DMS 273 (cell line): ENCODE results near the gene KCMF1.

Experiments used
- DNase-seq: peaks from one replicate; lab custom pipeline; 2025; ENCODE audit not compliant: unreplicated experiment; lab: John Stamatoyannopoulos, UW

KCMF1 gene

DNA sequence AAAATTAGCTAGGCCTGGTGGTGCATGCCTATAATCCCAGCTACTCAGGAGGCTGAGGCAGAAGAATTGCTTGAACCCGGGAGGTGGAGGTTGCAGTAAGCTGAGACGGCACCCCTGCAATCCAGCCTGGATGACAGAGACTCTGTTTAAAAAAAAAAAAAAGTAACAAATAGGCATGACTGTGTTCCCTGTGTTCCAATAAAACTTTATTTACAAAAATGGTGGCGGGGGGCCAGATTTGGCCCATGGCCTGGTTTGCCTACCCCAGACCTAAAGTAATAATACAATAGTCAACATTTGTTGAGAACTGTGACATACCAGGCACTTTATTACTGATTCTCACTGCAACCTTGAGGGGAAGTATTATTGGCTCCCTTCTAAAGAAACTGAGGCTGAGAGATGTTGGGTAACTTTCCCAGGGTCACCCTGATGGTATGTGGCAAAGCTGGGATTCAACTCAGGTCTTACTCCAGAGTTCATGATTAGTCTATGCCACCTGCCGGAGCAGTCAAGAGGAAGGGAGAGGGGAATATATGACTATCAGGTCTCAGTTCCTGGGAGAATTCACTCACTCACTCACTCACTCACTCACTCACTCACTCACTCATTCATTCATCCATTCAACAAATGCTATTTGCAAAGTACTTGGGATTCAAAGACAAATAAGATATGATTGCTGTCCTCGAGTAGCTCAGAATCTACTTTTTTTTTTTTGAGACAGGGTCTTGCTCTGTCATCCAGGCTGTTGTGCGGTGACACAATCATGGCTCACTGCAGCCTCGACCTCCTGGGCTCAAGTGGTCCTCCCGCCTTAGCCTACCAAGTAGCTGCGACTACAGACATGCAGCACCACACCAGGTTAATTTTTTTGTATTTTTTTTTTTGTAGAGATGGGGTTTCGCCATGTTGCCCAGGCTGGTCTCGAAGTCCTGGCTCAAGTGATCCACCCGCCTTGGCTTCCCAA is 14.3 kb upstream of the KCMF1 start:
- no peak for DNase-seq

DNA sequence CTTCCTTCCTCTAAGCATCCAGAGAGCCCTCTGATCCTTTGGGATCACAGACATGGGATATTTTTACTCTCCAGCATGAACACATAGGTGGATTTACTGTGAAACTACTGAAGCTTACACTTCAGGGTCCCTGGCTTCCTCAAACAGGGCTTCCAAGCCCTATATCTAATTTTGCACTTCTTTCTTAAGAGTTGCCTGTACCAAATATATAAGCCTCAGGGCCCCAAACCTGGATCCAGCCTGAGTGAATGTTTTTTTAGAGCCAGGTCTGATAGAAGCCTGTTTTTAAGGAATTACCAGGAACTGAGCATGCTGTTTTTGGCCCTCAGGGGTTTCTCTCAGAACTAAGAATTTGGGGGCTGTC is 13.2 kb upstream of the KCMF1 start:
- no peak for DNase-seq

DNA sequence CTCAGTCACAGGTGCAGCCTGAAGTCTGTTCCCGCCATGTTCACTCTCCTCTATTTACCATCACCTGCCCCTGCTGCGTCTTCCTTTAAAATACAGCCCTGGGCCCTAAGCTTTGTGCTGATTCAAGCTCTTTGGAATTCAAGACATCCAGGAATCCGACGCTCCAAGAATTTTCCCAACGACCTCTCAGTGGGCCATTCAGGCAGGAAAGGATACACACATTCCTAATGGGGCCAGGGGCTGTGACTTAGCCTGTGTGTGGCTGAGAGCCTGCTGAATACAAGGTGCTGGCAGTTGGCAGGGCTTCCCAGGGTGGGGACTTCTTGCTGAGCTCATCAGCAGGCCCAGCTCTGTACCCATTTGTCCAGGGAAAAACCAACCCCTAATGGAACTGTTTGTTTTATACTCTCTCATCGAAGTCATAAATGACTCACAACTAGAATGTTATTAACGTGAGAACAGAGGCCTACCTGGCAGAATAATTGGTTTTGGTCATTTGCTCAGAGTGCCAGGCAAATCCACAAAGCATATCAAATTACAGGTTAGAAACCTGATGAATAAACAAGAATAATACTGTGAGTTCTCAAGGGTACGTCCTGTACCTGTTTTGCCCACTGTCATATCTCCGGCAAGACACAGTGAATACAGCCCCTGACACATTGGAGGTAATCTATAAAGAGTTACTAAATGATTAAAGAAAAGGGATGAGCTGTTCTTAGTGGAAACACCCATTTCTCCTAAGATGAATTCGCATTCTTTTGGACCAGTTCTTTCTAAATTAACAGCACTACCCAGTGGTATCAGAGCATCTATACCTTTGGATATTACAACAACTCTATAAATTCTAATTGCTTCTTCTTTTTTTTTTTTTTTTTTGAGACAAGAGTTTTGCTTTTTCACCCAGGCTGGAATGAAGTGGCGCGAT is 12.6 kb upstream of the KCMF1 start:
- DNase-seq, result peak; percentile 47

DNA sequence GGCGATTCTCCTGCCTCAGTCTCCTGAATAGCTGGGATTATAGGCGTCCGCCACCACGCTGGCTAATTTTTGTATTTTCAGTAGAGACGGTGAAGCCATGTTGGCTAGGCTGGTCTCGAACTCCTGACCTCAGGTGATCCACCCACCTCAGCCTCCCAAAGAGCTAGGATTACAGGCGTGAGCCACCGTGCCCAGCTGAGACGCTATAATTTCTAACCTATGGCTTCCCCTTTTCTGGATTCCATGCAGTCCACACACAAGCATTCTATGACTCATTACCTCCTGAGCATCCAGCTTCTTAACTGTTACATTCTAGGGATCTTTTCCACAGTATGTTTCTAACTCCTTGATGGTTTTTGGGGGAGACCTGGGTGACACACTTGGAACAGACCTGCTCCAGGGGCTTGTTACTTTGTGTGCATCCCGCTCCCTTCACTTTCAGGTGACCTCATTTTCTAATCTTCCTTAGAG is 11.8 kb upstream of the KCMF1 start:
- no peak for DNase-seq

DNA sequence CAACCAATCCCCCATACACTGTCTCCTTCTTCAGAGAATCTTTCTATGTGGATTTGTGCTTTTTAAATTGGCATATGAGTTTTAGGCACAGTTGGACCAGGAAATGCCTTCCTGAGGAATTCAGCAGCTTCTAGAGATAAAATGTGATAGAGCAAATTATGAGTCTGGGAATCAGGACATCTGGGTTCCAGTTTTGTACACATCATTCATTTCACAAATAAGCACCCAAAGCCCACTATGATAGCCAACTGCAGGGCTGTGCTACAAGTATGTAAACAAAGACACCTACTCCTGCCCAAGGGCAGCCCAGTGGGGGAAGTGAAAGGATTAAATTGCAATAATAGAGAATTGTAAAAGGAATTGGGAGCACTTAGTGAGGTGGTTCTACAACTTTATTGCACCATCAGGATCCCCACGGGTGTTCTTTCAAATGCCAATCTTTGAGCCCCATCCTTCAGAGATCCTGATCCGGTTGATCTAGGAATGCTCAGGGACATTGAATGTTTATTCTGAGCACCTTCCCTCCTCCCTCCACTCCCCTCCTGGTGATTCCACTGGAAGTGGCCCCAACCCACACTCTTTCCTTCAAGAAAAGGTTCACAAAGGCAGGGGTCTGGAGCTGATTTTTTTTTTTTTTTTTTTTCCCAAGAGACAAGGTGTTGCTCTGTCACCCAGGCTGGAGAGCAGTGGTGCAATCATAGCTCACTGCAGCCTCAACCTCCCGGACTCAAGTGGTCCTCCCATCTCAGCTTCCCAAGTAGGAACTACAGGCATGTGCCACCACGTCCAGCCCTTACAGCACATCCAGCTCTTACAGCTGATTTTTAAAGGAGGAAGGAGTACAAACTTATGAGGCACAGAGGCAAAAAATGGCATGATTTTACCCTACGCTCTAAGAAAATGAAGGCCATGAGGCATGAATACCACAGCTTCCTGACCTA is 11.1 kb upstream of the KCMF1 start:
- DNase-seq, result no peak

DNA sequence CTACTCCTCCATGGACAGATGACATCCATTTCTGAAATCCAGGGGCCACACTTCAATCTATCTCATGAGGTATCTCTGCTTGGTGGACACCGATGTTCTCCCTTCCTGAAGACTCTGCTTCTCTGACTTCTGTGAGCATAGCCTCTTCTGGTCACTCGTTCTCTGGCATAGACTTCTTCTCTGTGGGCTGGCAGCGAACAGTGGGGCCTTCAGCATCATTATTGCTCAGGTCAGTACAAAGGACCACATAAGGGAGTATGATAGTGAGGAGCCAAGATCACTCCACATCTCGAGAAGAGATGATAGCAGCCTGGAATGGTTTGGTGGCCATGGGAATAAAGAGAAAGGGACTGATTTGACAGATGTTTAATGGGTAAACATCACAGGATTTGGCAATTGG is 8.0 kb upstream of the KCMF1 start:
- DNase-seq, result no peak

DNA sequence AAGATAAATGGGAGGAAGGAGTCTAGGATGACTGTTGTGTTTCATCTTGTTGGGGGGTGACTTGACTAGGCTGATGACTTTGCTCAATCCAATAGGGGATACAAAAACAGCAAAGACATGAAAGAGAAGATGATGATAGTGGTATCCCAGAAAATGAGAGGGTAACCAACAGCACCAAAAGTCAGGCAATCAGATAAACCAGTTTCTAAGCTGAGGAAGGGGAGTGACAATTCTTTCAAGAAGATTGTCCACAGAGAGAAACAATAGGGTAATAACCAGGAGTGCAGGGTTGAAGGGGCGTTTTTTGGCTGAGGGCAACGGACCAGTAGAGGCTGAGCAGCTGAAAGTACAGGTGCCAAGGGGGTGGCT is 7.7 kb upstream of the KCMF1 start:
- DNase-seq, result no peak

DNA sequence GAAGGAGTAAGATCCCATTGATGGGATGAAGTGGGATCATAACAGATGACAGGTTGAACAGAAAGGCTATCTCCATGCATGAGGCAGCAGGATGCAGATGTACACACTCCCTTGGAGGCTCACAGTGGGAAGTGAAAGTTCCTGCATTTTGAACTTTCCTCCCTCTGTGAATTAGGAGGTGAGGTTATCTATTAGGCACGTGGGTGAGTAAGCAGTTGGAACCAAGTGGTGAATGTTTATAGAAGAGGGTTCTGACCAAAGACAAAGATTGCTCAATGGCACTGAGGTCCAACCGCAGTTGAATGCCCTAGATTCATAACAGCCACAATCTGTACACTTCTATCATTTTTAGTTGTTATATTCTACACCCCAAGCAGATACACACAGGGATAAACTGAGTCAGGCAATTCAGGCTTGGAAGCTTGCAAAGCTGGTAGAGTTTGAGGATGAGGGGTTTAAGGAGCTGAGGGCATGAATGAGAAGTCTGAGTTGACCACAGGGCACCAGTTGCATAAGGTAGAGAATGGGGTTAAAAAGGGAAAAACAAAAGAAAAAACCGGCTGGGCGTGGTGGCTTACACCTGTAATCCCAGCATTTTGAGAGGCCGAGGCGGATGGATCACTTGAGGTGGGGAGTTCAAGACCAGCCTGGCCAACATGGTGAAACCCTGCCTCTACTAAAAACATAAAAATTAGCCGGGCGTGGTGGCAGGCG is 7.1 kb upstream of the KCMF1 start:
- no peak for DNase-seq

DNA sequence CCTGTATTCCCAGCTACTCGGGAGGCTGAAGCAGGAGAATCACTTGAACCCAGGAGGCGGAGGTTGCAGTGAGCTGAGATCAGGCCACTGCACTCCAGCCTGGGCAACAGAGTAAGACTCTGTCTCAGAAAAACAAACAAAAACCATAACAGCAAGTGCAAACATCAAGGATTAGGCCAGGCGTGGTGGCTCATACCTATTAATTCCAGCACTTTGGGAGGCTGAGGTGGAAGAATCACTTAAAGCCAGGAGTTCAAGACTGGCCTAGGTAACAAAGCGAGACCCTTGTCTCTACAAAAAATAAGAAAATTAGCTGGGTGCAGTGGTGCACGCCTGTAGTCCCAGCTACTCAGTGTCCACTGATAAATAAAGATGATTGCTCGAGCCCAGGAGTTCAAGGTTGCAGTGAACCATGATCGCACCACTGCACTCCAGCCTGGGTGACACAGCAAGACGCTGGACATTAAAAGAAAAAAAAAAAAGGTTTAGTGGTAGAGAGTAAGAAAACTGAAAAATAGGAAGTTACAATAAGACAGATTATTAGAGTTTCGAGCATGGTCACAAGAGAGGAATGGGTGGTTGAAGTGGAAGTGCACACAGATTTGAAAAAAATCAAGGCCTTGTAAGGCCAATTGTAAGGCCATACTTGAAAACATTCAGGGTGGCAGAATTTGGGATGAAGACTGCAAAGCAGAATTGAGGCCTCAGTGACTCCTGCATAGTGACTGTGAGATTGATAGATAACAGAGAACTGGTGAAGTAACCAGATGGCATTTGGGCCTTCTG is 6.4 kb upstream of the KCMF1 start:
- DNase-seq, result no peak

DNA sequence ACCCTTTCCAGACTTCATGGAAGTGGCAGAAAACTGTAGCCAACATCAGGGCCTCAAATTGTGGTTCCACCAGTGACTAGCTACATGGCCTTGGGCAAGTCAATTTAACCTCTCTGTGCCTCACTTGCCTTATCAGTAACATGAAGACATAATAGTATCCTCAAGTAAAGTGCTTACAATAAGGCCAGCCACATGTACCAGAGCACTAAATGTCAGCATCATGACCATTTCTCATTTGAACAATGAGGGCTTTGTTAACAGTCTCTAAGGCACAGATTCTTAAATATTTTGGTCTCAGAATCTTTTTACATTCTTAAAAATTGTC is 5.8 kb upstream of the KCMF1 start:
- DNase-seq, result no peak

DNA sequence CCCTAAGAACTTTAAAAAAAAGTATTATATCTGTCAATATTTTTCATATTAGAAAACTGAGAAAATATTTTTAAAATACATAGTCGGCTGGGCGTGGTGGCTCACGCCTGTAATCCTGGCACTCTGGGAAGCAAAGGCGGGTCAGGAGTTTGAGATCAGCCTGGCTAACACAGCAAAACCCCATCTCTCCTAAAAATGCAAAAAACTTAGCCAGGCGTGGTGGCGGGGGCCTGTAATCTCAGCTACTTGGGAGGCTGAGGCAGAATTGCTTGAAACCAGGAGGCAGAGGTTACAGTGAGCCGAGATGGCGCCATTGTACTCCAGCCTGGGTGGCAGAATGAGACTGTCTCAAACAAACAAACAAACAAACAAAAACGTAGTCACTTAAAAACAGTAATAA is 5.1 kb upstream of the KCMF1 start:
- DNase-seq, result no peak

DNA sequence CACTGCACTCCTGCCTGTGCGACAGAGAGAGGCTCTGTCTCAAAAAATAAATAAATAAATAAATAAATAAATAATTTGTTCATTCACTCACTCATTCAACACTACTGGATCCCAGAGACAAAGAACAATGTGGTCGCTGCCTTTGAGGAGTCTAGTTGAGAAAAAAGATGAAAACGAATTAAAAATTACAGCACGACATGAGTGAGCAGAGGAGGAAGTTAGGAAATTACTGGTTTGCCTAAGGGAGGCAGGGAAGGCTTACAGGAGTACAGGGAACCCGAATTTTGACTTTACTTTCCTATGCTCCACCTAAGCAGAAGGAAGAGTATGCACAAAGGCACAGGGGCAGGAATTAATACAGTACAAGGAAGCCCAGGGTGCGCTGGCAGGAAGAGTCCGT is 4.2 kb upstream of the KCMF1 start:
- no peak for DNase-seq

DNA sequence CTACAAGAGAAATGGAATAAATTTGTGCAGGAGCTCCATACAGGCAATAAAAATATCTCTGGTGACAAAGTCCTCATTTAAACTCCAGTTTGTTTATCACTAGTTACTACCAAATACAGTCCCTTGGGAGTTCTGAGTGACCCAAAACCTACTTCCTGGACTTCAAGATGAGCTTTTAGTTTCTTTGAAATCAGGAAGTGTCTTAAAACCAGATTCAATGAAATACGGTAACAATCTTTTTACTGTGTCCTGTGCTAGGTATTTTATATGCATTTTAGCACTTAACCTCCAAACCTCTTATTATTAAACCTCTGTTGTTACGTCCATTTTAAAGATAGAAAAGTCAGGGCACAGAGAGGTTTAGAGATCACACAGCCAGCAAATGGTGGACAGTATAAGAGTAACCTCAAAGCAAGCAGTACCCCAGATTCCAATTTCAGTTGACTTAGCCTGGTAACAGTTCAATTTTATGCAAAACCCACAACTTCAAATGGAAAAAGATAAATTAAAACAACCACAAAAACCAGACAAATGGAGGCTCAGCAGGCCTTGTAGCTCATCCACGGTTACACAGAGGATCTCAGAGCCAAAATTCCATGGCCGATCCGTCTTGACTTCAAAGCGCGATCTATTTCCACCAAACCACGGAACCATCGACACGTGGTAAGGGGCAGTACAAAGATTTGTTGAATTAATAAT is 1.3 kb upstream of the KCMF1 start:
- DNase-seq, result peak; percentile 66

DNA sequence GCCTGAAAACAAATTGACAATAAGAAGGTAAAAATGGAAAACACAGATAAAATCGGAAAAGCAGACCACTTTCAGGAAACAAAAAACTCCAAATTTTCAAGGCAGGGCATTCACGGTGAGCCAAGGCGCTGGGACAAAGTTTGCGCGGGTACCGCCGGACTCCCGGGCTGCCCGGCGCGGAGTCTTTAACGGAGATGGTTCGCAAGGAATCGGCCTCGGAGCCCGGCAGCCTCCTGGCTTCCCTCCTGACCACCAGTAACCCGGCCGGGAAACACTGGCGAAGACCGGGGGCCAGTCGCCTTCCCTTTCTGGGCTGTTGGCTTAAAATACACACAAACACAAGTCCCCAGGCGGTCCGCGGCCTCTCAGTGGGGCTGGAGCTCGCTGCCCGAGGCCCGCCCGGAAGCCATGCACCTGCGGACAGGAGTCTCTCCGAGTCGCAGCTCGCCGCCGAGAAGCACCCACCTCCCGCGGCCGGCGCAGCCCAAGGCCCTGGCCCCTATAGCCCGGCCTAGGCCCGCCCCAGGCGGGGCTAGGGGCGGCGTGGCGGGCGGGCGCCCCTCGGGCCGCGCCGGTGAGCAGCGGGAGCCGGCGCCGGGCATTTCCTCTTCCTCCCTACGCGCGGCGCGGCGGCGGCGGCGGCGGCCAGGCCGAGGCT is 622 bp upstream of the KCMF1 start:
- DNase-seq, result no peak

DNA sequence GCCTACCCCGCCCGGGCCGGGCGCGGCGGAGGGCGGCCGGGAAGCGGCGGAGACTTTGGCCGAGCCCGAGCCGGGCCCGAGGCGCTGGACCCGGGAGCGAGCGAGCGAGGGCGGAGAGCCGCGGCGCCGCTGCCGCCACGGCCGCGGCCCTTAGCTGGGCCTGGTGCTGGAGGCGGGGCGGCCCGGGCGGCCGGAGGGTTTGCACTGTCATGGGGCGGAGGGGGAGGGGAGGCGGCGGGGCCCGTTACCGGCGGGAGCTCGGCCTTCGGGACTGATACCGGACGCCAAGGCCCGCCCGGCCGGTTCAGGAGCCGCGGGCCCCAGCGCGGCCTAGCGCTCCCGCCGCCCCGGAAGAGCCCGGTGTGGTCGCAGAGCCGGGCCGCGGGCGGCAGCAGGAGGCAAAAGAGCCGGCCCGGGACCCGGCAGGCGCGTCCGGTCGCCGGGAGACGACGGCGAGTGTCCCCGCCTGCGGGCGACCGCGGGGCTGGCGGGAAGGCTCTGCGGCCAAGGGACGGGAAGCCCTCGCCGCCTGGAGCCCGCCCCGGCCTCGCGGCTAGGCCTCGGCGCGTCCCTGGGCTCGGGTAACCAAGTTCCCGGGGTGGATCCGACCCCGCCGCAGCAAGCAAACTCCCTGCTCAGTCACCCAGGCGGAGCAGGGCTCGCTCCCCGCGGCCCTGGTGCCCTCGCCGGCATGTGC is 697 bp downstream of the KCMF1 start:
- DNase-seq, result peak; percentile 76

DNA sequence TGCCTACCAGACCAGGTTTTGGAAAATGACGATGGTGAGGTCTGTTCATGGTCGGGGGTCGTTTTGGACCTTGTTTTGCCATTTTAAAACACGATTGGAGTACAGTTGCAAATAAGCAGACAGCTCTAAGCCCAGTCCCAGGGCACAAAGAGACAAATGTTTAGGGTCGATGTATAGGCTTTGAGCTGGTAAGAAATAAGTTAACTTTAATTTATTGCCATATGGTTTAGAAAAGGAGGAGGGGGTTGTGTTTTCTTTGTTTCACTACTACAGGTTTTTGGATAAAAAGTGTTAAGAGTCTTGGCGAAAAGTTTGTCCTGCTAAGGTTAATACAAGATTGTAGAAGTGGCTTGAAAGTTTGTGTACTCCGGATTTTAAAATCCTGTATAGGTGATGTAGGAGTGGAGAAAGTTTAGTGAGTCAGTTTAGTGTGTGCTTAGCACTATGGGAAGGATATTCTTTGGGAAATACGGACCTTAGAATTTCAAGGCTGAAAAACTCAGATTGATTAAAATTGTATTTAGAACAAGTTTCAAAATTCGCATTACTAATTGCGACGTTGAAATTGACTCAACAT is 1.3 kb downstream of the KCMF1 start:
- no peak for DNase-seq

DNA sequence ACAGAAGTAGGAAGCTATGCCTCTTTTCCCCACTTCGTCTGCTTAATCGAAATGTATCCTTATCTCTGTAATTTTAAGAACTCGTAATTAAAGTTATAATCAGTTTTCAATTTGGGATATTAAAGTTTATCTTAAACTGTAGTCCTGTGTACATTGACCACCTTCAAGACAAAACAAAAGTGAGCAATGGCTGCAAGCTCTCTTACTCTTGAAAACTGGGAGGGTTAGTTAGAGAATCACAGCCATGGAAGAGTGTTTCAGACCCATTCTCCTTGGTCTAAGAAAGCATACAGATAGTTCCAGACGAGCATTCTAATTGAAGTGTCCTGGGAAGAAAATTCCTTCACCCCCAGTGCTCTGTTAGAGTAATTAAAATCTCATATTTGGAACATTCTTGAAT is 2.0 kb downstream of the KCMF1 start:
- no peak for DNase-seq
